B cell (primary cell): ENCODE measurements around the gene SPATA2L. TPM values are rescaled to one million over a fixed set of nuclear protein-coding genes. Genes with fewer than 3 reads are reported as not detected.

ENCODE experiments used
- ATAC-seq: fragments of 200-7000 bp; cut with Tn5 transposase; one replicate; pipeline ENCODE4 v1.10.0; 2021; ENCODE audit warnings: low read depth, mild to moderate bottlenecking, moderate number of reproducible peaks, moderate library complexity
- CTCF ChIA-PET: fragments of 350-600 bp; sonication (Branson Sonifier 250); formaldehyde crosslinking; loops from one replicate; lab custom pipeline; 2021; ENCODE audit warnings: antibody characterized with exemption, inconsistent platforms; lab: Charles Lee
- POLR2A ChIA-PET: fragments of 350-600 bp; sonication (Branson Sonifier 250); formaldehyde crosslinking; loops from one replicate; lab custom pipeline; 2021; ENCODE audit warnings: antibody characterized with exemption; lab: Charles Lee
- DNase-seq: peaks from one replicate; pipeline ENCODE4 v3.0.0; 2013
- H2AFZ ChIP-seq: 2 replicates; pipeline ENCODE4 v1.6.1; 2012; ENCODE audit warnings: mild to moderate bottlenecking, low read depth, low read length; ENCODE audit not compliant: insufficient read depth, poor library complexity, severe bottlenecking
- H3K27ac ChIP-seq, 2 donors: 1 replicate in 1 of 2; 2 replicates in 1 of 2; pipeline ENCODE4 v1.5.1; 2012 to 2013; ENCODE audit warnings: low read length in 2 of 2, mild to moderate bottlenecking in 2 of 2, moderate library complexity in 1 of 2
- H3K27me3 ChIP-seq, 4 experiments: fragments of 200-600 bp in 1 of 4; sonication (generic) in 1 of 4; replicated peaks in 1 of 4; 1 replicate in 2 of 4; 2 replicates in 2 of 4; pipeline versions ENCODE4 v1.6.1 to v1.7.0; 2013 to 2016; ENCODE audit warnings: low read length in 3 of 4, mild to moderate bottlenecking in 2 of 4, mixed read lengths in 1 of 4, moderate library complexity in 1 of 4; ENCODE audit not compliant: insufficient read depth in 4 of 4, control insufficient read depth in 3 of 4; ENCODE audit errors: control extremely low read depth in 1 of 4
- H3K36me3 ChIP-seq, 2 experiments: replicated peaks in 1 of 2; 1 replicate in 1 of 2; 2 replicates in 1 of 2; pipeline versions ENCODE4 v1.6.1 to v1.7.1; 2013; ENCODE audit warnings: low read length in 1 of 2; ENCODE audit not compliant: insufficient read depth in 2 of 2, control insufficient read depth in 1 of 2; ENCODE audit errors: control extremely low read depth in 1 of 2, extremely low read depth in 1 of 2
- H3K4me1 ChIP-seq, 2 donors: fragments of 200-600 bp in 1 of 2; sonication (generic) in 1 of 2; 1 replicate in 1 of 2; 2 replicates in 1 of 2; pipeline versions ENCODE4 v1.5.1 to v1.6.1; 2013 to 2017; ENCODE audit warnings: low read length in 2 of 2; ENCODE audit not compliant: control insufficient read depth in 2 of 2, insufficient read depth in 2 of 2
- H3K4me2 ChIP-seq: replicated peaks from 2 replicates; pipeline ENCODE3; 2012; ENCODE audit warnings: mild to moderate bottlenecking, low read depth, low read length; ENCODE audit not compliant: poor library complexity, severe bottlenecking
- H3K4me3 ChIP-seq, 5 experiments: fragments of 200-600 bp in 1 of 5; sonication (generic) in 1 of 5; 1 replicate in 3 of 5; 2 replicates in 2 of 5; pipeline versions ENCODE4 v1.5.1 to v1.7.0; 2011 to 2016; ENCODE audit warnings: low read length in 4 of 5, mild to moderate bottlenecking in 4 of 5, low read depth in 2 of 5, control low read depth in 1 of 5, moderate library complexity in 1 of 5; ENCODE audit not compliant: insufficient read depth in 1 of 5; ENCODE audit errors: control extremely low read depth in 1 of 5, extremely low read depth in 1 of 5
- H3K79me2 ChIP-seq: fragments of 200-600 bp; sonication (generic); one replicate; pipeline ENCODE4 v1.6.0; 2016; ENCODE audit warnings: low read length; ENCODE audit not compliant: control insufficient read depth, insufficient read depth
- H3K9ac ChIP-seq: fragments of 200-600 bp; sonication (generic); 2 replicates; pipeline ENCODE4 v1.6.1; 2017; ENCODE audit warnings: mild to moderate bottlenecking, low read length, moderate library complexity
- H3K9me3 ChIP-seq, 3 donors: one replicate each; pipeline versions ENCODE4 v1.6.1 to v1.7.1; 2013; ENCODE audit warnings: low read length in 2 of 3; ENCODE audit not compliant: control insufficient read depth in 2 of 3, insufficient read depth in 1 of 3; ENCODE audit errors: control extremely low read depth in 1 of 3
- H4K20me1 ChIP-seq: 2 replicates; pipeline ENCODE4 v1.6.0; 2012; ENCODE audit warnings: mild to moderate bottlenecking, low read length; ENCODE audit not compliant: insufficient read depth, control insufficient read depth, poor library complexity, severe bottlenecking
- H3K27ac Mint-ChIP-seq: one replicate; pipeline ENCODE4 v1.8.0; 2021; ENCODE audit warnings: mixed read lengths
- H3K27me3 Mint-ChIP-seq: one replicate; pipeline ENCODE4 v1.8.0; 2021; ENCODE audit warnings: mixed read lengths
- H3K4me1 Mint-ChIP-seq: one replicate; pipeline ENCODE4 v1.8.0; 2021; ENCODE audit warnings: mixed read lengths
- H3K4me3 Mint-ChIP-seq: one replicate; pipeline ENCODE4 v1.8.0; 2021; ENCODE audit warnings: mixed read lengths
- H3K9me3 Mint-ChIP-seq: one replicate; pipeline ENCODE4 v1.8.0; 2022; ENCODE audit warnings: mixed read lengths; ENCODE audit not compliant: insufficient read depth
- CTCF ChIP-seq: fragments of 200-600 bp; IDR thresholded peaks from one replicate; pipeline ENCODE4 v1.8.0; 2022; ENCODE audit warnings: antibody characterized with exemption, mild to moderate bottlenecking
- EZH2 ChIP-seq: IDR thresholded peaks from 2 replicates; pipeline ENCODE4 v1.6.1; 2012; ENCODE audit warnings: borderline replicate concordance, low read depth, mild to moderate bottlenecking, moderate library complexity, low read length; ENCODE audit not compliant: insufficient read depth, poor library complexity, severe bottlenecking
- WGBS: methylation state at CpG from one replicate; pipeline ENCODE4 v1.1.5; 2013; ENCODE audit warnings: missing lambda C conversion rate; ENCODE audit not compliant: insufficient coverage; 5-methylcytosine and 5-hydroxymethylcytosine counted together
- intact Hi-C: fragments of 100-400 bp; cut with micrococcal nuclease; formaldehyde crosslinking; loops from one replicate; pipeline ENCODE4 v1.10.0; 2022
- polyA plus RNA-seq: library from polyadenylated mRNA; depleted of rRNA; stranded (reverse); fragments of >200 nt; gene quantifications from 2 replicates; pipeline ENCODE4 v1.2.3, GENCODE V29; 2012
- total RNA-seq, 2 donors: library from RNA; stranded (reverse); fragments of 120-200 nt in 1 of 2; gene quantifications; 1 replicate in 1 of 2; 2 replicates in 1 of 2; pipeline versions ENCODE4 v1.2.3 to v1.2.4, GENCODE V29; 2013 to 2022

The SPATA2L gene
- total and polyA plus RNA-seq, 2 donors (not counting 1 experiment from before 2014, with no cell fraction given), result 16.4 to 32.1 TPM

DNA sequence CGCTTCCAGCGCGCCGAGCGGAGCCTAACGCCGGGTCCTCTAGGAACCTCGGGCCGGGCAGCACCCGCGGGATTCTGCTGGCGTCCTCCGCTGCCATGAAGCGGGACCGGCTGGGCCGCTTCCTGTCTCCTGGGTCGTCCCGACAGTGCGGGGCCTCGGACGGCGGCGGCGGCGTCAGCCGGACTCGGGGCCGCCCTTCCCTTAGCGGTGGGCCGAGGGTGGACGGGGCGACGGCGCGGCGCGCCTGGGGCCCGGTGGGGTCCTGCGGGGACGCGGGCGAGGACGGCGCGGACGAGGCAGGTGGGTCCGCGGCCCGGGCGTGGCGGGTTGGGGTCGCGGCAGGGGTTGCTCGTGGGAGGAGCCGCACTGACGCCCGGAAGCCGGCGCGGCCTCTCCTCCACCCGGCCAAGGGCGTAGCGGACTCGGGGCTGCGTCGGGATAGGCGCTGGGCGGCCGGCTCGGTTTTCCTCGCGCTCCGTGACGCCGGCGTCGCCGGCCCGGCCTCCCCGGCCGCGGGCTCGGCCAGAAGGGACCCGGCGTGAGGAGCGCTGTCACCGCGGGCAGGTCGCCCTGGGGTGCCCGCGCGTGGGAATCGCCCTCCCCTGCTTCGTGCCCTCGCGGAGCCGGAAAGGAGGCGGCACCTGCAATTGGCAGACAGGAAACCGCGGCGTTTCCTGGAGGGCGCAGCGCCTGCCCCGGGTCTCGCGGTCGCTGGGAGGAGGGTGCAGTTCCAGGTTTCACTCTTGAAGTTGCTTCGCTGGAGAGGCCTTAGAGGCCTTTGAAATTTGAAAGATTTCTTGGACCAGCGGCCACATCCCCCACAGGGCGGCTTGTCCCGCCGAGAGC, 20.3 kb upstream of the SPATA2L start:
- H4K20me1 ChIP-seq, result peaks cover 56% of the 10 kb centered on the region
- Mint-ChIP-seq H3K4me1 (peaks cover 26% of the 10 kb centered on the region), H3K27me3 (no peaks in the 10 kb centered on the region), H3K4me3 (peak overlapping the region; percentile 88), H3K27ac (peak overlapping the region; percentile 92), H3K9me3 (no peaks in the 10 kb centered on the region)
- H3K4me1 ChIP-seq, result peaks cover 27 to 34% of the 10 kb centered on the region in 2 donors
- H2AFZ ChIP-seq, result peak overlapping the region; percentile 76
- H3K4me2 ChIP-seq, result peak overlapping the region; percentile 100
- TF ChIP-seq EZH2, result no peak
- no peak for TF ChIP-seq CTCF
- intact Hi-C loops, result loop anchor here (1.0 to 5.0 kb wide), 6 partner anchors 10 to 152 kb away; partner anchors contain the start of genes CDK10, FANCA and TCF25
- H3K9ac ChIP-seq, result peak overlapping the region; percentile 86
- under 1% methylated on average over 112 of the region's 112 CpGs for WGBS
- DNase-seq (peak; percentile 90), ATAC-seq (peak; percentile 54)
- CTCF ChIA-PET, result no interaction called here
- H3K4me3 ChIP-seq, result peak overlapping the region; percentile 61 to 97 (median 72)
- peaks cover 0 to 3% (median 0%) of the 10 kb centered on the region in 3 donors for H3K9me3 ChIP-seq
- peaks cover 0 to 30% of the 10 kb centered on the region in 2 experiments for H3K36me3 ChIP-seq
- no peaks in the 10 kb centered on the region for H3K27me3 ChIP-seq
- peaks cover 64% of the 10 kb centered on the region for H3K79me2 ChIP-seq
- H3K27ac ChIP-seq, result peak overlapping the region; percentile 59 to 92
- POLR2A ChIA-PET, result no interaction called here
